OCI-LY3 (cell line): ENCODE results near the gene NELL1.

ENCODE experiments used
- H2AFZ ChIP-seq: fragments of 200-600, 300-600 bp; shearing (Covaris generic); 2 replicates; pipeline ENCODE4 v1.6.0; 2014; ENCODE audit warnings: antibody characterized with exemption, low read depth, low read length
- H3K27ac ChIP-seq: fragments of 200-600, 300-600 bp; sonication (generic); 2 replicates; pipeline ENCODE4 v1.5.1; 2014; ENCODE audit warnings: mild to moderate bottlenecking, low read length, moderate library complexity, mixed read lengths
- H3K27me3 ChIP-seq: fragments of 200-600, 300-600 bp; sonication (generic); 2 replicates; pipeline ENCODE4 v1.6.1; 2014; ENCODE audit warnings: low read depth, low read length, mixed read lengths
- H3K36me3 ChIP-seq: fragments of 200-600, 300-600 bp; sonication (generic); replicated peaks from 2 replicates; pipeline ENCODE3; 2014; ENCODE audit warnings: low read depth, low read length, mixed read lengths
- H3K4me1 ChIP-seq: fragments of 300-600, 200-600 bp; sonication (generic); 2 replicates; pipeline ENCODE4 v1.6.1; 2014; ENCODE audit warnings: low read length, mixed read lengths
- H3K4me2 ChIP-seq: fragments of 200-600, 300-600 bp; sonication (generic); 2 replicates; pipeline ENCODE4 v1.6.1; 2014; ENCODE audit warnings: low read length, mixed read lengths
- H3K4me3 ChIP-seq: fragments of 300-600, 200-600 bp; sonication (generic); 2 replicates; pipeline ENCODE4 v1.5.1; 2014; ENCODE audit warnings: antibody characterized with exemption, mild to moderate bottlenecking, low read length, moderate library complexity
- H3K79me2 ChIP-seq: fragments of 300-600, 200-600 bp; shearing (Covaris generic); 2 replicates; pipeline ENCODE4 v1.6.1; 2014; ENCODE audit warnings: mild to moderate bottlenecking, low read length, mixed read lengths
- H3K9ac ChIP-seq: fragments of 300-600, 200-600 bp; shearing (Covaris generic); 2 replicates; pipeline ENCODE4 v1.6.0; 2014; ENCODE audit warnings: mild to moderate bottlenecking, low read length, moderate library complexity
- H3K9me3 ChIP-seq: fragments of 200-600, 300-600 bp; shearing (Covaris generic); 2 replicates; pipeline ENCODE4 v1.6.1; 2014; ENCODE audit warnings: low read length, mixed read lengths; ENCODE audit not compliant: insufficient read depth
- H4K20me1 ChIP-seq: fragments of 200-600, 300-600 bp; sonication (generic); 2 replicates; pipeline ENCODE4 v1.6.1; 2016; ENCODE audit warnings: low read length, mixed read lengths; ENCODE audit not compliant: insufficient read depth
- CTCF ChIP-seq: fragments of 200-600, 300-600 bp; sonication (generic); IDR thresholded peaks from 2 replicates; pipeline ENCODE4 v1.5.1; 2014; ENCODE audit warnings: antibody characterized with exemption, low read length, low read depth
- EZH2phosphoT487 ChIP-seq: fragments of 200-600 bp; shearing (Covaris generic); IDR thresholded peaks from 2 replicates; pipeline ENCODE4 v1.6.1; 2018; ENCODE audit warnings: antibody characterized with exemption, mixed run types, low read depth

The NELL1 gene

GRCh38 chr11:21018248-21018647, 348.9 kb downstream of the NELL1 start:
- Histone ChIP-seq H3K9me3 (no peaks in the 10 kb centered on the region), H3K27me3 (no peaks in the 10 kb centered on the region), H3K4me2 (no peak overlapping the region), H3K79me2 (no peaks in the 10 kb centered on the region), H3K9ac (no peak overlapping the region), H3K27ac (no peak overlapping the region), H4K20me1 (no peaks in the 10 kb centered on the region), H3K36me3 (no peaks in the 10 kb centered on the region), H3K4me3 (no peak overlapping the region), H3K4me1 (no peaks in the 10 kb centered on the region), H2AFZ (no peak overlapping the region)
- TF ChIP-seq EZH2phosphoT487 (no peak), CTCF (no peak)

- no peaks in the 10 kb centered on the region for H3K36me3 ChIP-seq
- no peaks in the 10 kb centered on the region for H3K27me3 ChIP-seq
- H3K9me3 ChIP-seq = no peaks in the 10 kb centered on the region
These were observed 357.3 kb downstream of the NELL1 start for GRCh38 chr11:21026685-21027084.

GRCh38 chr11:21037850-21038249, 368.5 kb downstream of the NELL1 start:
- no peak for TF ChIP-seq EZH2phosphoT487

More at GRCh38 chr11:21026685-21027084, 357.3 kb downstream of the NELL1 start:
- Histone ChIP-seq H3K9ac (no peak overlapping the region), H3K27ac (no peak overlapping the region), H3K79me2 (no peaks in the 10 kb centered on the region), H3K4me3 (no peak overlapping the region), H3K4me1 (no peaks in the 10 kb centered on the region), H4K20me1 (no peaks in the 10 kb centered on the region), H3K4me2 (no peak overlapping the region), H2AFZ (no peak overlapping the region)
- TF ChIP-seq EZH2phosphoT487 = no peak

GRCh38 chr11:21038801-21039200, 369.4 kb downstream of the NELL1 start:
- no peak overlapping the region for H3K4me3 ChIP-seq
- no peaks in the 10 kb centered on the region for H3K9me3 ChIP-seq
- H3K4me2 ChIP-seq = no peak overlapping the region
- no peaks in the 10 kb centered on the region for H3K79me2 ChIP-seq
- H3K4me1 ChIP-seq = no peaks in the 10 kb centered on the region
- H4K20me1 ChIP-seq = no peaks in the 10 kb centered on the region
- H3K27me3 ChIP-seq = no peaks in the 10 kb centered on the region
- TF ChIP-seq CTCF = no peak
- TF ChIP-seq EZH2phosphoT487 = no peak
- H3K27ac ChIP-seq = no peak overlapping the region
- no peaks in the 10 kb centered on the region for H3K36me3 ChIP-seq
- H2AFZ ChIP-seq = no peak overlapping the region
- no peak overlapping the region for H3K9ac ChIP-seq

More at GRCh38 chr11:21037850-21038249, 368.5 kb downstream of the NELL1 start:
- no peak overlapping the region for H2AFZ ChIP-seq
- no peaks in the 10 kb centered on the region for H4K20me1 ChIP-seq
- H3K79me2 ChIP-seq = no peaks in the 10 kb centered on the region
- H3K4me3 ChIP-seq = no peak overlapping the region
- H3K27ac ChIP-seq = no peak overlapping the region
- no peak overlapping the region for H3K9ac ChIP-seq
- H3K27me3 ChIP-seq = no peaks in the 10 kb centered on the region
- no peaks in the 10 kb centered on the region for H3K36me3 ChIP-seq
- H3K9me3 ChIP-seq = no peaks in the 10 kb centered on the region
- H3K4me2 ChIP-seq = no peak overlapping the region
- H3K4me1 ChIP-seq = no peaks in the 10 kb centered on the region

GRCh38 chr11:21040630-21041029, 371.2 kb downstream of the NELL1 start:
- no peaks in the 10 kb centered on the region for H3K27me3 ChIP-seq
- H3K9ac ChIP-seq = no peak overlapping the region
- no peak overlapping the region for H2AFZ ChIP-seq
- H3K9me3 ChIP-seq = no peaks in the 10 kb centered on the region
- no peak overlapping the region for H3K27ac ChIP-seq
- no peaks in the 10 kb centered on the region for H3K4me1 ChIP-seq
- no peaks in the 10 kb centered on the region for H4K20me1 ChIP-seq
- TF ChIP-seq EZH2phosphoT487 = no peak
- no peak for TF ChIP-seq CTCF
- no peak overlapping the region for H3K4me3 ChIP-seq
- H3K4me2 ChIP-seq = no peak overlapping the region
- no peaks in the 10 kb centered on the region for H3K79me2 ChIP-seq
- no peaks in the 10 kb centered on the region for H3K36me3 ChIP-seq
